HepG2 (cell line): Measurements from ENCODE around the gene GPR162. TPM values are rescaled to one million over a fixed set of nuclear protein-coding genes. Genes with fewer than 3 reads are reported as not detected.

Experiments used
- BHLHE40 ChIP-seq: IDR thresholded peaks from 2 replicates; pipeline ENCODE4 v1.6.1; 2011; ENCODE audit warnings: low read length, improper control_type of control experiment
- GZF1 ChIP-seq: sonication (generic); formaldehyde crosslinking; IDR thresholded peaks from 2 replicates; pipeline ENCODE4 v1.5.1; 2020; ENCODE audit warnings: mild to moderate bottlenecking, missing genetic modification reagents
- HOXA5 ChIP-seq: sonication (generic); formaldehyde crosslinking; IDR thresholded peaks from 2 replicates; pipeline ENCODE4 v1.4.0; 2020; ENCODE audit warnings: missing genetic modification reagents
- KLF12 ChIP-seq: sonication (generic); formaldehyde crosslinking; IDR thresholded peaks from 2 replicates; pipeline ENCODE4 v1.4.0; 2020; ENCODE audit warnings: missing genetic modification reagents, borderline replicate concordance
- TAF15 ChIP-seq: fragments of 200-400 bp; formaldehyde crosslinking; IDR thresholded peaks from one replicate; pipeline ENCODE4 v1.6.1; 2018; ENCODE audit warnings: mild to moderate bottlenecking, low read depth, low read length; ENCODE audit not compliant: poor library complexity, severe bottlenecking
- TFDP2 ChIP-seq: sonication (generic); formaldehyde crosslinking; IDR thresholded peaks from 2 replicates; pipeline ENCODE4 v1.4.0; 2020; ENCODE audit warnings: missing genetic modification reagents
- THAP8 ChIP-seq: sonication (generic); formaldehyde crosslinking; IDR thresholded peaks from 2 replicates; pipeline ENCODE4 v1.5.1; 2020; ENCODE audit warnings: missing genetic modification reagents, mild to moderate bottlenecking, borderline replicate concordance
- ZFP91 ChIP-seq: sonication (generic); formaldehyde crosslinking; IDR thresholded peaks from 2 replicates; pipeline ENCODE4 v1.9.0; 2022; ENCODE audit warnings: missing genetic modification reagents, mild to moderate bottlenecking, borderline replicate concordance
- polyA plus RNA-seq, 8 experiments: library from polyadenylated mRNA; depleted of rRNA in 3 of 8; stranded (reverse) in 7 of 8; unstranded in 1 of 8; fragments of >200 nt; fragmentation: Illumina TruSeq in 4 of 8; extraction: Trizol in 4 of 8; gene quantifications; 2 replicates each; pipeline versions ENCODE4 v1.2.1 to v1.2.3, GENCODE V29; 2011 to 2016; ENCODE audit warnings: low read depth in 4 of 8, missing spikeins in 1 of 8, mixed read lengths in 1 of 8; ENCODE audit not compliant: insufficient read depth in 1 of 8
- total RNA-seq, 5 experiments: library from RNA; depleted of rRNA; stranded (reverse); fragments of >200 nt; fragmentation: Illumina TruSeq; extraction: Trizol; gene quantifications; 2 replicates each; pipeline ENCODE4 v1.2.3, GENCODE V29; 2016; ENCODE audit warnings: low read depth in 1 of 5
- TF ChIP-seq, protein P1 (sequence below): sonication (generic); formaldehyde crosslinking; IDR thresholded peaks from 2 replicates; pipeline ENCODE4 v1.4.0; 2020; ENCODE audit warnings: mild to moderate bottlenecking, missing genetic modification reagents
- TF ChIP-seq, protein P2 (sequence below): sonication (generic); formaldehyde crosslinking; IDR thresholded peaks from 2 replicates; pipeline ENCODE4 v1.4.0; 2020; ENCODE audit warnings: missing genetic modification reagents

Gene GPR162
- total and polyA plus RNA-seq, 2 of the 13 experiments (the other 11 are each of a cell fraction or from before 2014, with no cell fraction given) = 0.08 TPM; not detected in 1

DNA sequence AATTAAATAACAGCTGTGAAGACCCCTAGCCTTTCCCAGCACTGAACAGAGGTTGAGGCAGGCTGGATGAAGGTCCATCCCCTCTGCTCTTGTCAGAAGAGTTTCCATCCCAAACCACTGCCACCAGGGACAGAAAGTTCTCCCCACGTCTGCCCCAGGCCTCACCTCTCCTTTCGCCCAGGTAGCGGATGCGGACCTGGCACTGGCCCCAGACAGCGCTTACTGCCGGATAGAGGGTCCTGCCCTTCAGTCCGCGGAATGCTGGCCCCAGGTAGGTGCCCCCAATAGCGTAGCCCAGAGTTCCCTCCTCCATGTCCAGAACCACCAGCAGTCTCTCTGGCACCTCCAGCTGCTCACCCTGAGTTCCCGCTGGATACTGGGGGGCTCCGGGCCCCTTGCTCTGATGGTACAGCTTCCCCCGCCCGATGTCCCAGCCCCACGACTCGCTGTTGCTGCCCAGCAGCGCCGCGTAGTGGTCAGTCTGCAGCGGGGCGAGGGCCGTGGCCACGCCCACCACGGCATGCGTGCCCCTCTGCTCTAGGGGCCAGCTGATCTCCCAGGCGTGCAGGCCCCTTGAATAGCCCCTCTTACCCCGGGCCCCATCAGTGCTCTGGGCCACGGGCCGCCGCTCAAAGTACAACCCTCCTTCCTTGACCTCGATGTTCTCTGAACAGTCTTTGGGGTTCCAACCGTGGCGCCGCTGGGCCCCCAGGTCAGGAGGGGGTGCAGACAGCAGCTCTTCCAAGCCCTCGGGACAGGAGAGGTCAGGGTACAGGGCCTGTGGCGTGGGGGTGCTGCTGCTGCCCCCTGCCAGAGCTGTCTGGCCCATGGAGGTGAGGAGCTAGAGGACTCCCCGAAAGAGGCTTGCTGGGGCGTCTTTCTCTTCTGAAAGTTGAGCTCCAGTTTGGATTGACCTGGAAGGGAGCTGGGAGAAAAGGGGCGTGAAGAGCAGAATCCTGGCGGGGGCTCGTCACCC is 50.7 kb downstream of the GPR162 start (continued):
- TF ChIP-seq, protein P1, sequence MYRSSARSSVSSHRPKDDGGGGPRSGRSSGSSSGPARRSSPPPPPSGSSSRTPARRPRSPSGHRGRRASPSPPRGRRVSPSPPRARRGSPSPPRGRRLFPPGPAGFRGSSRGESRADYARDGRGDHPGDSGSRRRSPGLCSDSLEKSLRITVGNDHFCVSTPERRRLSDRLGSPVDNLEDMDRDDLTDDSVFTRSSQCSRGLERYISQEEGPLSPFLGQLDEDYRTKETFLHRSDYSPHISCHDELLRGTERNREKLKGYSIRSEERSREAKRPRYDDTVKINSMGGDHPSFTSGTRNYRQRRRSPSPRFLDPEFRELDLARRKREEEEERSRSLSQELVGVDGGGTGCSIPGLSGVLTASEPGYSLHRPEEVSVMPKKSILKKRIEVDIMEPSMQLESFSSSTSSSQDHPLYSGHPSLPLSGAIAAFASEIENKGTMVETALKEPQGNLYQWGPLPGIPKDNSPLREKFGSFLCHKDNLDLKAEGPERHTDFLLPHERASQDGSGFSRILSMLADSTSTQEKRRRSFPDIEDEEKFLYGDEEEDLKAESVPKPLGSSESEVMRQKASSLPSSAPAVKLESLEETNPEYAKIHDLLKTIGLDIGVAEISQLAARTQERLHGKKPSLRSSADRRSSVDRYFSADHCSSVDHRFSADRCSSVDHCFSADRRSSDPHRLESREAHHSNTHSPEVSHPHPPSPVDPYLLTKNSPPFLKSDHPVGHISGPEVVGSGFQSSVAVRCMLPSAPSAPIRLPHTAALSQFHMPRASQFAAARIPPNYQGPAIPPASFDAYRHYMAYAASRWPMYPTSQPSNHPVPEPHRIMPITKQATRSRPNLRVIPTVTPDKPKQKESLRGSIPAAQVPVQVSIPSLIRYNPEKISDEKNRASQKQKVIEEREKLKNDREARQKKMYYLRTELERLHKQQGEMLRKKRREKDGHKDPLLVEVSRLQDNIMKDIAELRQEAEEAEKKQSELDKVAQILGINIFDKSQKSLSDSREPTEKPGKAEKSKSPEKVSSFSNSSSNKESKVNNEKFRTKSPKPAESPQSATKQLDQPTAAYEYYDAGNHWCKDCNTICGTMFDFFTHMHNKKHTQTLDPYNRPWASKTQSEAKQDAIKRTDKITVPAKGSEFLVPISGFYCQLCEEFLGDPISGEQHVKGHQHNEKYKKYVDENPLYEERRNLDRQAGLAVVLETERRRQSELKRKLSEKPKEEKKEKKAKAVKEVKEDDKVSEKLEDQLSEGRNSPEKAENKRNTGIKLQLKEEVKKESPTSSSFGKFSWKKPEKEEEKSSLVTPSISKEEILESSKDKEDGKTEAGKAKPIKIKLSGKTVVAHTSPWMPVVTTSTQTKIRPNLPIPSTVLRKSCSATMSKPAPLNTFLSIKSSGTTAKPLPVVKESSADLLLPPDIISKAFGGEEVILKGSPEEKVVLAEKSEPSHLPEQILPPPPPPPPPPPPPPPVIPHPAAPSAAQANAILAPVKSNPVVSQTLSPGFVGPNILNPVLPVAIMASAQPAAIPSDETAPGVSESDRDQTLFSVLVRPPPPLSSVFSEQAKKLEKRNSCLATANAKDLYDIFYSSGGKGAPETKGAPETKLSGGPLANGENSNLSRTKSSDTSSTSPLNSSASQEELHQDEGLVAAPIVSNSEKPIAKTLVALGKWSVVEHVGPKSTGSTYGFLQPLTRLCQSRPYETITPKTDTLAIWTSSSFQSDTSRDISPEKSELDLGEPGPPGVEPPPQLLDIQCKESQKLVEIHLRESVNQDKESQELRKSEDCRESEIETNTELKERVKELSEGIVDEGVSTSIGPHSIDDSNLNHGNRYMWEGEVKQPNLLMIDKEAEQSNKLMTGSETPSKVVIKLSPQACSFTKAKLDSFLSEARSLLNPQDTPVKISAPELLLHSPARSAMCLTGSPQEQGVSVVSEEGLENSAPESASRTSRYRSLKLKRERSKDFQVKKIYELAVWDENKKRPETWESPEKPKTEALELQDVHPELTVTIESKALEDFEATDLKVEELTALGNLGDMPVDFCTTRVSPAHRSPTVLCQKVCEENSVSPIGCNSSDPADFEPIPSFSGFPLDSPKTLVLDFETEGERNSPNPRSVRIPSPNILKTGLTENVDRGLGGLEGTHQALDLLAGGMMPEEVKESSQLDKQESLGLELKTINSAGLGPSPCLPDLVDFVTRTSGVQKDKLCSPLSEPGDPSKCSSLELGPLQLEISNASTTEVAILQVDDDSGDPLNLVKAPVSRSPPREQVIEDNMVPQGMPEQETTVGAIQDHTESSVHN (CRISPR knock-in tag) = no peak
- TF ChIP-seq GZF1 (CRISPR knock-in tag) = no peak
- TF ChIP-seq, protein P2, sequence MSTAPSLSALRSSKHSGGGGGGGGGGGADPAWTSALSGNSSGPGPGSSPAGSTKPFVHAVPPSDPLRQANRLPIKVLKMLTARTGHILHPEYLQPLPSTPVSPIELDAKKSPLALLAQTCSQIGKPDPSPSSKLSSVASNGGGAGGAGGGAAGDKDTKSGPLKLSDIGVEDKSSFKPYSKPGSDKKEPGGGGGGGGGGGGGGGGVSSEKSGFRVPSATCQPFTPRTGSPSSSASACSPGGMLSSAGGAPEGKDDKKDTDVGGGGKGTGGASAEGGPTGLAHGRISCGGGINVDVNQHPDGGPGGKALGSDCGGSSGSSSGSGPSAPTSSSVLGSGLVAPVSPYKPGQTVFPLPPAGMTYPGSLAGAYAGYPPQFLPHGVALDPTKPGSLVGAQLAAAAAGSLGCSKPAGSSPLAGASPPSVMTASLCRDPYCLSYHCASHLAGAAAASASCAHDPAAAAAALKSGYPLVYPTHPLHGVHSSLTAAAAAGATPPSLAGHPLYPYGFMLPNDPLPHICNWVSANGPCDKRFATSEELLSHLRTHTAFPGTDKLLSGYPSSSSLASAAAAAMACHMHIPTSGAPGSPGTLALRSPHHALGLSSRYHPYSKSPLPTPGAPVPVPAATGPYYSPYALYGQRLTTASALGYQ (CRISPR knock-in tag) = peak; percentile 42; the same call in 1 of the 2 replicates
- TF ChIP-seq HOXA5 = 0 out of 2 replicates have a peak, but pooled peaks have one; percentile 54
- peak; percentile 39; the same call in 1 of the 2 replicates for TF ChIP-seq TFDP2 (CRISPR knock-in tag)
- TF ChIP-seq KLF12 = peak; percentile 67; the same call in 1 of the 2 replicates
- TF ChIP-seq BHLHE40 = peak; percentile 62; the same call in 1 of the 2 replicates
- TF ChIP-seq THAP8 (CRISPR knock-in tag) = no peak; the same call in 1 of the 2 replicates
- TF ChIP-seq TAF15 = peak; percentile 76
- peak; percentile 56 for TF ChIP-seq ZFP91 (CRISPR knock-in tag)
